ENCODE data around the gene FAM237A. TPM values are rescaled to one million over a fixed set of nuclear protein-coding genes. Genes with fewer than 3 reads are reported as not detected.

FAM237A gene
- total RNA-seq: not detected in 2 replicates

GRCh38 chr2:206642075-206643025, at the start of gene FAM237A:
Gene FAM237A (plus strand): TSS chr2:206642487. CDS start chr2:206644237, 1,750 bp downstream.
- Histone ChIP-seq H3K4me3 (ENCODE audit: insufficient read depth, low read length) (no peak within 1 kb of the TSS), H3K4me2 (ENCODE audit: insufficient read depth, low read length) (no peak within 1 kb of the TSS), H2AFZ (ENCODE audit: low read length) (no peak within 1 kb of the TSS), H3K27ac (ENCODE audit: low read depth, low read length) (no peak within 1 kb of the TSS), H3K27me3 (ENCODE audit: insufficient read depth, low read length) (peaks cover 12% of the 10 kb centered on the region), H4K20me1 (ENCODE audit: insufficient read depth, low read length) (no peaks in the 10 kb centered on the region), H3K36me3 (ENCODE audit: insufficient read depth, low read length) (no peaks in the 10 kb centered on the region), H3K79me2 (ENCODE audit: insufficient read depth, low read length) (no peaks in the 10 kb centered on the region), H3K9me3 (ENCODE audit: low read depth, low read length) (no peaks in the 10 kb centered on the region), H3K4me1 (ENCODE audit: insufficient read depth, low read length) (no peaks in the 10 kb centered on the region)
- DNase-seq (ENCODE audit: insufficient read length, low spot score, missing footprints): peak; percentile 80
- TF ChIP-seq, protein P1, sequence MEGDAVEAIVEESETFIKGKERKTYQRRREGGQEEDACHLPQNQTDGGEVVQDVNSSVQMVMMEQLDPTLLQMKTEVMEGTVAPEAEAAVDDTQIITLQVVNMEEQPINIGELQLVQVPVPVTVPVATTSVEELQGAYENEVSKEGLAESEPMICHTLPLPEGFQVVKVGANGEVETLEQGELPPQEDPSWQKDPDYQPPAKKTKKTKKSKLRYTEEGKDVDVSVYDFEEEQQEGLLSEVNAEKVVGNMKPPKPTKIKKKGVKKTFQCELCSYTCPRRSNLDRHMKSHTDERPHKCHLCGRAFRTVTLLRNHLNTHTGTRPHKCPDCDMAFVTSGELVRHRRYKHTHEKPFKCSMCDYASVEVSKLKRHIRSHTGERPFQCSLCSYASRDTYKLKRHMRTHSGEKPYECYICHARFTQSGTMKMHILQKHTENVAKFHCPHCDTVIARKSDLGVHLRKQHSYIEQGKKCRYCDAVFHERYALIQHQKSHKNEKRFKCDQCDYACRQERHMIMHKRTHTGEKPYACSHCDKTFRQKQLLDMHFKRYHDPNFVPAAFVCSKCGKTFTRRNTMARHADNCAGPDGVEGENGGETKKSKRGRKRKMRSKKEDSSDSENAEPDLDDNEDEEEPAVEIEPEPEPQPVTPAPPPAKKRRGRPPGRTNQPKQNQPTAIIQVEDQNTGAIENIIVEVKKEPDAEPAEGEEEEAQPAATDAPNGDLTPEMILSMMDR (IDR thresholded peaks at IDR 0.05; ENCODE audit: extremely low read depth, low read depth, low read length): no peak

DNA sequence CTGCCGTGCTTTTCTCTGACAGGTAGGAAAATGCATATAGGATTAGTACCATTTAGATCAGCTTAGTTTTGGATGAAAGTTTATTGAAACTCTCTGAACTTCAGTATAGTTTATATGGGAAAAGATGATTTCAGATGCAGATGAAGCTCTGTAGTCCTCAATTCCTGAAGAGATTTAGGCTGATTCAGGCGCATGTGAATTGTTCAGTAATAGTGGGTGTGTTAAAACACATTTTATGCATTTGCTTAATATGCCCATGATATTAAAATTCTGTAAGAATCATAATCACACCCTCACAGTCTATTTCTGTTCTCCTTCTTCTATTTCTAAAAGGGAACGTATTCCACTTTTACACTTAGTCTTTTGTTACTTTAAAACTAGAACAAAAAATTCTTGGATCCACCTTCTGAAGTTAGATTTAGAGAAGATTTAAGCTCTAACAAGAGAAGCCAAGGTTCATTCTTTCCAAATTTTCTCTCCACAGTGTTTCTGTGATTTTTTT, 44.5 kb upstream of the FAM237A start:
- Histone ChIP-seq H4K20me1 (ENCODE audit: insufficient read depth, low read length) (no peaks in the 10 kb centered on the region), H3K4me2 (ENCODE audit: insufficient read depth, low read length) (no peak overlapping the region), H3K4me3 (ENCODE audit: insufficient read depth, low read length) (no peak overlapping the region), H2AFZ (ENCODE audit: low read length) (no peak overlapping the region), H3K27ac (ENCODE audit: low read depth, low read length) (no peak overlapping the region), H3K4me1 (ENCODE audit: insufficient read depth, low read length) (no peaks in the 10 kb centered on the region), H3K27me3 (ENCODE audit: insufficient read depth, low read length) (no peaks in the 10 kb centered on the region), H3K9me3 (ENCODE audit: low read depth, low read length) (no peaks in the 10 kb centered on the region), H3K79me2 (ENCODE audit: insufficient read depth, low read length) (no peaks in the 10 kb centered on the region), H3K36me3 (ENCODE audit: insufficient read depth, low read length) (no peaks in the 10 kb centered on the region)
- TF ChIP-seq, protein P1 (IDR thresholded peaks at IDR 0.05; ENCODE audit: extremely low read depth, low read depth, low read length): no peak
- DNase-seq (ENCODE audit: insufficient read length, low spot score, missing footprints): no peak

DNA sequence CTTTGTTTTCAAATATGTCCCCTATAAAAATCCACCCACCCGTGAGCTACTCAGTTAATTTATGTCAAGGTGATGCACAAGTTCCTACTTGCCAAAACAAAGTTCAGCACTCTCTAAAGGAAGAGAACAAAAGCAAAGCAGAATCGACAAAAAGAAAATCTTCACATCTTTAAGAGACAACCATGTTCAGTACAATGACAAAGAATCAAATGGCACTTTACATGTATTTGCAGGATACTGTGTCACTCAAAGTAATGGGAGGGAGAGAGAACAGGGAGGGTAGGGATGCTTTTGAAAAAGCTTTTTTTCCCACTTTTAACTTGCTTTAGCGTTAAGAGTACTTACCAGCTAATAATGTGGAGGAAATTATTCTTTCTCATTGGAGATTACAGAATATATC, 39.0 kb upstream of the FAM237A start:
- H3K4me1 ChIP-seq (ENCODE audit: insufficient read depth, low read length): no peaks in the 10 kb centered on the region
- no peak overlapping the region for H2AFZ ChIP-seq (ENCODE audit: low read length)
- H4K20me1 ChIP-seq (ENCODE audit: insufficient read depth, low read length): no peaks in the 10 kb centered on the region
- H3K36me3 ChIP-seq (ENCODE audit: insufficient read depth, low read length): no peaks in the 10 kb centered on the region
- H3K4me2 ChIP-seq (ENCODE audit: insufficient read depth, low read length): no peak overlapping the region
- no peaks in the 10 kb centered on the region for H3K79me2 ChIP-seq (ENCODE audit: insufficient read depth, low read length)
- H3K27ac ChIP-seq (ENCODE audit: low read depth, low read length): no peak overlapping the region
- no peak for DNase-seq (ENCODE audit: insufficient read length, low spot score, missing footprints)
- TF ChIP-seq, protein P1 (IDR thresholded peaks at IDR 0.05; ENCODE audit: extremely low read depth, low read depth, low read length): no peak
- H3K9me3 ChIP-seq (ENCODE audit: low read depth, low read length): no peaks in the 10 kb centered on the region
- H3K4me3 ChIP-seq (ENCODE audit: insufficient read depth, low read length): no peak overlapping the region
- H3K27me3 ChIP-seq (ENCODE audit: insufficient read depth, low read length): no peaks in the 10 kb centered on the region

DNA sequence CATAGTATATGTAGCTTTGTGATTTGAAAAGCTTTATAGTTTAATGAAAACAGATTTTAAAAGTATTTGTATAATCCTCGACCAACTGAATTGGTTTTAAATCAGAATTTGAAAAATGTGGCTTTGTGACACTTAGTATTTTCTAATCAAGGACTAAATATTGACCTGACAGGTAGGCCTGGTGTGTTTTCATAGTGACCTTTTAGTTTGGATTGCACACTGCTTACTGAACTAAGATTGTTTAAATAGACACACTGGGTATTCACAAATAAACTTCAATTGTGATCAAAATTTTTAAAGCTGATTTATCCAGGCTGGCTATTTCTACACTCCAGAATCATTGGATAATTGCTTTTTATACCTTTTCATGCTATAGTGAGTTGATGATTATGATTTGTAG, 31.8 kb upstream of the FAM237A start:
- no peaks in the 10 kb centered on the region for H3K27me3 ChIP-seq (ENCODE audit: insufficient read depth, low read length)
- H4K20me1 ChIP-seq (ENCODE audit: insufficient read depth, low read length): no peaks in the 10 kb centered on the region
- no peak overlapping the region for H3K4me2 ChIP-seq (ENCODE audit: insufficient read depth, low read length)
- no peak overlapping the region for H3K27ac ChIP-seq (ENCODE audit: low read depth, low read length)
- H3K79me2 ChIP-seq (ENCODE audit: insufficient read depth, low read length): no peaks in the 10 kb centered on the region
- H2AFZ ChIP-seq (ENCODE audit: low read length): no peak overlapping the region
- H3K4me1 ChIP-seq (ENCODE audit: insufficient read depth, low read length): no peaks in the 10 kb centered on the region
- TF ChIP-seq, protein P1 (IDR thresholded peaks at IDR 0.05; ENCODE audit: extremely low read depth, low read depth, low read length): no peak
- no peak for DNase-seq (ENCODE audit: insufficient read length, low spot score, missing footprints)
- H3K36me3 ChIP-seq (ENCODE audit: insufficient read depth, low read length): no peaks in the 10 kb centered on the region
- H3K9me3 ChIP-seq (ENCODE audit: low read depth, low read length): no peaks in the 10 kb centered on the region
- H3K4me3 ChIP-seq (ENCODE audit: insufficient read depth, low read length): no peak overlapping the region

Data from osteoblast (primary cell).